Vagina (tissue), 2 donors: ENCODE measurements around the gene OXSR1. TPM values are rescaled to one million over a fixed set of nuclear protein-coding genes. Genes with fewer than 3 reads are reported as not detected.

Source experiments
- DNase-seq, 2 donors: peaks; one replicate each; pipeline ENCODE4 v3.0.0-alpha.2; 2017; ENCODE audit errors: extremely low spot score in 2 of 2
- H3K27ac ChIP-seq: fragments of 200-600 bp; sonication (generic); one replicate; pipeline ENCODE4 v1.5.1; 2019
- H3K27me3 ChIP-seq: fragments of 200-600 bp; sonication (generic); one replicate; pipeline ENCODE4 v1.5.1; 2019
- H3K36me3 ChIP-seq, 2 donors: fragments of 200-600 bp; sonication (generic); one replicate each; pipeline ENCODE4 v1.5.1; 2017 to 2019
- H3K4me1 ChIP-seq: fragments of 200-600 bp; sonication (generic); one replicate; pipeline ENCODE4 v1.5.1; 2019
- H3K4me3 ChIP-seq, 2 donors: fragments of 200-600 bp; sonication (generic); 1 replicate in 1 of 2; 2 replicates in 1 of 2; pipeline ENCODE4 v1.5.1; 2016 to 2019
- H3K9me3 ChIP-seq: fragments of 200-600 bp; sonication (generic); one replicate; pipeline ENCODE4 v1.5.1; 2019
- POLR2A ChIP-seq, 2 donors: fragments of 450-650 bp; IDR thresholded peaks; one replicate each; pipeline ENCODE4 v1.6.1; 2017; ENCODE audit warnings: antibody characterized with exemption in 2 of 2, mild to moderate bottlenecking in 2 of 2, moderate library complexity in 2 of 2
- POLR2AphosphoS5 ChIP-seq, 2 donors: sonication (generic); formaldehyde crosslinking; IDR thresholded peaks; one replicate each; pipeline ENCODE4 v1.9.0; 2017; ENCODE audit warnings: antibody characterized with exemption in 2 of 2, mild to moderate bottlenecking in 2 of 2, low read depth in 1 of 2; ENCODE audit not compliant: insufficient read depth in 1 of 2
- intact Hi-C: fragments of 100-400 bp; cut with DNase I; formaldehyde crosslinking; loops from one replicate; pipeline ENCODE4 v1.15.1; 2023
- total RNA-seq: library from RNA; depleted of rRNA; stranded (reverse); fragments of >200 nt; gene quantifications from one replicate; pipeline ENCODE4 v1.2.3, GENCODE V29; 2016
- TF ChIP-seq, protein P1 (sequence below), 3 experiments: fragments of 450-650 bp in 2 of 3; fragments of 200-600 bp in 1 of 3; sonication (generic) in 1 of 3; IDR thresholded peaks; one replicate each; pipeline ENCODE4 v1.5.1; 2017 to 2019; ENCODE audit warnings: antibody characterized with exemption in 3 of 3, mild to moderate bottlenecking in 2 of 3, moderate library complexity in 2 of 3

The OXSR1 gene
- total RNA-seq, 1 donor from 2014 or later = 22.8 TPM

DNA sequence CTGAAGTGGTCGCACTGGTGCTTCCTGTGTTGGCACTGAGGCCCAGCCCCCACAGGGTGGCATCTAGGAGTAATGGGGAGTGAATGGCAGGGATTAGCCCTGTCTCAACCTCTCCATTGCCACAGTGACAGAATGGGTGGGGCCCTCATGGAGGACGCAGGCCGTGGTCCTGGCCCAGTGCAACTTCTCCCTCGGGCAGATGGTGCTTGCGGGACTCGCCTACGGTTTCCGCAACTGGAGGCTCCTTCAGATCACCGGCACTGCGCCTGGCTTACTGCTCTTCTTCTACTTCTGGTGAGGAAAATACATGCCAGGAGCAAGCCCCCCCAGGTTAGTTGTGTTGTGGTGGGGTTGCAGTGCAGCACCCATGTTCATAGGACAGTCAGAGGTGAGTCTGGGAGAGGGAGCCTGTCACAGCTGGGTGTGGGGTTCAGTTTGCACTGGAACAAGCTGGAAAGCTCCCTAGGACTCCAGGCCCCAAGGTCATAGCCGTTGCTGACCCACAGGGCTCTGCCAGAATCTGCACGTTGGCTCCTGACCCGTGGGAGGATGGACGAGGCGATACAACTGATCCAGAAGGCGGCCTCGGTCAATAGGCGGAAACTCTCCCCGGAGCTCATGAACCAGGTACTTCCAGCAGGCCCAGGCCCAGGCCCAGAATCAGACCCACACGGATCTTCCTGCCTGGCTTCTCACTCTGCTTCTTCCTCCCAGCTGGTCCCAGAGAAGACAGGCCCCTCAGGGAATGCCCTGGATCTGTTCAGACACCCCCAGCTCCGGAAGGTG is 109.7 kb downstream of the OXSR1 start:
- H3K27ac ChIP-seq = no peak overlapping the region
- no peaks in the 10 kb centered on the region for H3K4me1 ChIP-seq
- no peaks in the 10 kb centered on the region for H3K9me3 ChIP-seq
- H3K27me3 ChIP-seq = no peaks in the 10 kb centered on the region
- H3K36me3 ChIP-seq = no peaks in the 10 kb centered on the region
- DNase-seq = peak in 1 of 2 donors; percentile 77
- no peak overlapping the region for H3K4me3 ChIP-seq
- TF ChIP-seq, protein P1, sequence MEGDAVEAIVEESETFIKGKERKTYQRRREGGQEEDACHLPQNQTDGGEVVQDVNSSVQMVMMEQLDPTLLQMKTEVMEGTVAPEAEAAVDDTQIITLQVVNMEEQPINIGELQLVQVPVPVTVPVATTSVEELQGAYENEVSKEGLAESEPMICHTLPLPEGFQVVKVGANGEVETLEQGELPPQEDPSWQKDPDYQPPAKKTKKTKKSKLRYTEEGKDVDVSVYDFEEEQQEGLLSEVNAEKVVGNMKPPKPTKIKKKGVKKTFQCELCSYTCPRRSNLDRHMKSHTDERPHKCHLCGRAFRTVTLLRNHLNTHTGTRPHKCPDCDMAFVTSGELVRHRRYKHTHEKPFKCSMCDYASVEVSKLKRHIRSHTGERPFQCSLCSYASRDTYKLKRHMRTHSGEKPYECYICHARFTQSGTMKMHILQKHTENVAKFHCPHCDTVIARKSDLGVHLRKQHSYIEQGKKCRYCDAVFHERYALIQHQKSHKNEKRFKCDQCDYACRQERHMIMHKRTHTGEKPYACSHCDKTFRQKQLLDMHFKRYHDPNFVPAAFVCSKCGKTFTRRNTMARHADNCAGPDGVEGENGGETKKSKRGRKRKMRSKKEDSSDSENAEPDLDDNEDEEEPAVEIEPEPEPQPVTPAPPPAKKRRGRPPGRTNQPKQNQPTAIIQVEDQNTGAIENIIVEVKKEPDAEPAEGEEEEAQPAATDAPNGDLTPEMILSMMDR (IDR thresholded peaks at IDR 0.05) = no peak
- TF ChIP-seq POLR2AphosphoS5 (IDR thresholded peaks at IDR 0.05; ENCODE audit: insufficient read depth in 1 of 2, low read depth in 1 of 2) = no peak
- TF ChIP-seq POLR2A (IDR thresholded peaks at IDR 0.05) = no peak
- intact Hi-C loops = no loop called here

DNA sequence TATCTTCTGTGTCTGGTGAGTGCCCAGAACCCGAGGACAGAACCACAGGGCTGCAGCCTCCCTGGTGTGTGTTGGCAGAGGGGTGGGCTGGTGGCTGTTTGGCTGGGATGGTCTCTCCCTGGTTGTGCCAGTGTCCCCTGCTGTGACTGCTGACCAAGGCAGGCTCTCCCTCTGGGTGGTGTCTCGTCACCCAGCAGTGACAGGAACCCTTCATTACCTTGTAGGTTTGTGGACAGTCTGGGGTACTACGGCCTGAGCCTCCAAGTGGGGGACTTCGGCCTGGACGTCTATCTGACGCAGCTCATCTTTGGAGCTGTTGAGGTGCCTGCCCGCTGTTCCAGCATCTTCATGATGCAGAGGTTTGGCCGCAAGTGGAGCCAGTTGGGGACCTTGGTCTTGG is 110.3 kb downstream of the OXSR1 start:
- Histone ChIP-seq H3K4me3 (no peak overlapping the region), H3K27ac (no peak overlapping the region), H3K4me1 (no peaks in the 10 kb centered on the region), H3K9me3 (no peaks in the 10 kb centered on the region), H3K27me3 (no peaks in the 10 kb centered on the region), H3K36me3 (no peaks in the 10 kb centered on the region)
- intact Hi-C loops = no loop called here
- TF ChIP-seq POLR2AphosphoS5 (IDR thresholded peaks at IDR 0.05; ENCODE audit: insufficient read depth in 1 of 2, low read depth in 1 of 2) = no peak
- no peak for TF ChIP-seq POLR2A (IDR thresholded peaks at IDR 0.05)
- TF ChIP-seq, protein P1 (IDR thresholded peaks at IDR 0.05) = no peak
- peak in 1 of 2 donors; percentile 70 for DNase-seq

DNA sequence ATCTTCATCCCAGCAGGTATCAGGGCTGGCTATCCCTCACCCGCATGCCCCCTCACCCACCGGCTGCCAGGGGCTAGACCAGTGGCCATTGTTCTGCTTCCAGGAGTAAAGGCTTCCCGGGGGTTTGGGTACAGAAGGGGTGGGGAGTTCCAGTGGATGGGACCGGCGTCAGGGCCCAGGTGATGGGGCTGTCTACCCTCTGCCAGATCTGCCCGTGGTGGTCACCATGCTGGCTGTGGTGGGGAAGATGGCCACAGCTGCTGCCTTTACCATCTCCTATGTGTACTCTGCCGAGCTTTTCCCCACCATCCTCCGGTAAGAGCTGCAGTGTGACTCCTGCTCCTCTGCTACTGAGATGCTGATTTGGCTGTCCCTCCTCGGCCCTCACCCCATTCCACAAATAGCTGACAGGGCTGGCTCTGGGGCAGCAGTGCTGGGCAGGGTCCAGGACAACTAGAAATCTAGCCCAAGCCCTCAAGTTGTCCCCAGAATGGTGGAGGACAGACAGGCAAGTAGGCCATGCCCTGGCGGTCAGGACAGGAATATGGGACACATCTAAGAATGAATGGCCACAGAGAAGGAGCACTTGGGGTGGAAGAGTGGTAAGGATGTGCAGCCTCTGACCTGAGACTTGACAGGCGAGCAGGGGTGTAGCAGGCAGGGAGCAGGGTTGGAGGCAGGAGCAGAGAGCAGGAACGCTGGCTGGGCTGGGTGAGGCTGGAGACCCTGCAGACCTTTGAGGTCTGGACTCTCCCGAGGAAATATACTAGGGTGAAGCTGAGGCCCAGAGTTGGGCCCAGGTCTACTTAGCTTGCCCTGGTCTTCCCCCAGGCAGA is 111.0 kb downstream of the OXSR1 start:
- TF ChIP-seq POLR2AphosphoS5 (IDR thresholded peaks at IDR 0.05; ENCODE audit: insufficient read depth in 1 of 2, low read depth in 1 of 2) = no peak
- no peak for TF ChIP-seq POLR2A (IDR thresholded peaks at IDR 0.05)
- TF ChIP-seq, protein P1 (IDR thresholded peaks at IDR 0.05) = no peak
- H3K36me3 ChIP-seq = no peaks in the 10 kb centered on the region
- no peak overlapping the region for H3K27ac ChIP-seq
- H3K9me3 ChIP-seq = no peaks in the 10 kb centered on the region
- no peaks in the 10 kb centered on the region for H3K4me1 ChIP-seq
- no peak overlapping the region for H3K4me3 ChIP-seq
- DNase-seq = peak in 1 of 2 donors; percentile 76
- intact Hi-C loops = no loop called here
- H3K27me3 ChIP-seq = no peaks in the 10 kb centered on the region

DNA sequence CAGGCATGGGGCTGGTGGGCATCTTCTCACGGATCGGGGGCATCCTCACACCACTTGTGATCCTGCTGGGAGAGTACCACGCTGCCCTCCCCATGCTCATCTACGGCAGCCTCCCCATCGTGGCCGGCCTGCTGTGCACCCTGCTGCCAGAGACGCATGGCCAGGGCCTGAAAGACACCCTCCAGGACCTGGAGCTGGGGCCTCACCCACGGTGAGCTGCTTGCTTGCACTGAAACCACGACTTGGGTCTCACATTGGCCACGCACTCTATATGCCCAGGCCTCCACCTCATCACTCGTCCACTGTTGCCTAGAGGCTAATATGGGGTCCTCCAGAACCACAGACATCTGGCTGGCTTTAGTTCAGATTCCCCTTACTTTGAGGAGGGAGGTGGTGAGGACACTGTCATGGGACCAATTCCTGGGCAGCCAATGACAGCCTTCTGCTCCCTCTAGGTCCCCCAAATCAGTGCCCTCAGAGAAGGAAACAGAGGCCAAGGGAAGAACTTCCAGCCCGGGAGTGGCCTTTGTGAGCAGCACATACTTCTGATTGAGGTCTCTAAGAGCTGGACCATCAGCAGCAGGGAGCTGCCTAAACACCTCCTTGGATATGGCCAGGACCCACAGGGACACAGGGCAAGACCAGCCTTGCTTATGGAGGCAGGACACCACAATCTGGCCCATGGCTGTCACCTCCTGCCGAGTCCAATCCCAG is 111.7 kb downstream of the OXSR1 start:
- H3K36me3 ChIP-seq = no peaks in the 10 kb centered on the region
- peak in 1 of 2 donors; percentile 82 for DNase-seq
- intact Hi-C loops = no loop called here
- no peaks in the 10 kb centered on the region for H3K4me1 ChIP-seq
- no peaks in the 10 kb centered on the region for H3K9me3 ChIP-seq
- no peak overlapping the region for H3K4me3 ChIP-seq
- TF ChIP-seq, protein P1 (IDR thresholded peaks at IDR 0.05) = no peak
- TF ChIP-seq POLR2AphosphoS5 (IDR thresholded peaks at IDR 0.05; ENCODE audit: insufficient read depth in 1 of 2, low read depth in 1 of 2) (no peak), POLR2A (IDR thresholded peaks at IDR 0.05) (no peak)
- H3K27me3 ChIP-seq = no peaks in the 10 kb centered on the region
- H3K27ac ChIP-seq = no peak overlapping the region
